Astrocyte of the spinal cord (primary cell): ENCODE measurements around the gene CHST10.

Experiments
- DNase-seq: peaks from one replicate; pipeline ENCODE4 v3.0.0; 2011; ENCODE audit warnings: low read depth, low spot score
- H3K4me3 ChIP-seq: 2 replicates; pipeline ENCODE4 v1.5.1; 2011; ENCODE audit warnings: low read depth, mild to moderate bottlenecking, low read length, moderate library complexity
- CTCF ChIP-seq: IDR thresholded peaks from 2 replicates; pipeline ENCODE4 v1.5.1; 2012; ENCODE audit warnings: low read depth, mild to moderate bottlenecking, low read length, inconsistent platforms
- in situ Hi-C: cut with HindIII; loops from 2 replicates; pipeline ENCODE4 v1.10.0; 2017; ENCODE audit warnings: low sequenced_read_pairs

Gene CHST10

DNA sequence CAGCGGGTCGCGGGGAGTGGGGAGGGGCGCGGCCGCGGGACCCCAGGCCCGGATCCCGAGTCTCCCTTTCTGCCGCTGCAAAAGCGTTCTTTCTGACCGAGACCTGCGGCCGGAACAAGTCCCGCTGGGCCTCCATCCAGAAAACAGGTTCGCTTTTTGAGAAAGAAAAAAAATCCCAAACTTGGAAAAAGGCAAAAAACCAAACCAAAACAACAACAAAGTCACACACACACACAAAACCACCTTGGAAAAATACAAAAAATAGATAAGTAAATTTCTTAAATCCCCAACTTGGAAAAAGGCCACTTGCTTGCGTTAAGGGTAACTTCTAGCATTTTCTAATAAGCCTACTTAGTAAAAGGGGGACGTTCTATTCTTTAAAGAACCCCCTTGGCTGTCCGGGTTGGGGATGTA, 250 bp upstream of the CHST10 start:
- TF ChIP-seq CTCF: no peak
- DNase-seq: peak; percentile 23
- H3K4me3 ChIP-seq: peak overlapping the region; percentile 83
- in situ Hi-C loops: no loop called here

GRCh38 chr2:100416397-100416934, 1.0 kb downstream of the CHST10 start:
- DNase-seq: peak; percentile 3
- no peak for TF ChIP-seq CTCF
- in situ Hi-C loops: no loop called here
- peak overlapping the region; percentile 83 for H3K4me3 ChIP-seq

GRCh38 chr2:100413571-100413970, 3.9 kb downstream of the CHST10 start:
- no peak for DNase-seq
- TF ChIP-seq CTCF: no peak
- no peak overlapping the region for H3K4me3 ChIP-seq
- in situ Hi-C loops: no loop called here

- TF ChIP-seq CTCF: no peak
- no peak for DNase-seq
- H3K4me3 ChIP-seq: no peak overlapping the region
- in situ Hi-C loops: no loop called here
Measured at GRCh38 chr2:100412881-100413321, 4.6 kb downstream of the CHST10 start.

- in situ Hi-C loops: no loop called here
- no peak for DNase-seq
- H3K4me3 ChIP-seq: no peak overlapping the region
Measured at GRCh38 chr2:100412466-100412865, 5.0 kb downstream of the CHST10 start.

GRCh38 chr2:100411841-100412292, 5.6 kb downstream of the CHST10 start:
- in situ Hi-C loops: no loop called here
- H3K4me3 ChIP-seq: no peak overlapping the region

More at GRCh38 chr2:100412466-100412865, 5.0 kb downstream of the CHST10 start:
- TF ChIP-seq CTCF: no peak

More at GRCh38 chr2:100411841-100412292, 5.6 kb downstream of the CHST10 start:
- DNase-seq: no peak
- no peak for TF ChIP-seq CTCF
